Stimulated activated CD4-positive, alpha-beta T cell treated with anti-CD3 and anti-CD28 coated beads, Interleukin-12 subunit alpha, Interleukin-12 subunit beta, amount 100 ng/mL, for 48 hours (primary cell): ENCODE data around the gene FUT3.
A peak's percentile ranks its signal among the peaks of the same experiment; 100 is the strongest.

Experiments
- DNase-seq, 3 donors: peaks; one replicate each; pipeline ENCODE4 v3.0.0-alpha.2; 2020; ENCODE audit warnings: low read depth in 2 of 3, low spot score in 1 of 3

The FUT3 gene

DNA sequence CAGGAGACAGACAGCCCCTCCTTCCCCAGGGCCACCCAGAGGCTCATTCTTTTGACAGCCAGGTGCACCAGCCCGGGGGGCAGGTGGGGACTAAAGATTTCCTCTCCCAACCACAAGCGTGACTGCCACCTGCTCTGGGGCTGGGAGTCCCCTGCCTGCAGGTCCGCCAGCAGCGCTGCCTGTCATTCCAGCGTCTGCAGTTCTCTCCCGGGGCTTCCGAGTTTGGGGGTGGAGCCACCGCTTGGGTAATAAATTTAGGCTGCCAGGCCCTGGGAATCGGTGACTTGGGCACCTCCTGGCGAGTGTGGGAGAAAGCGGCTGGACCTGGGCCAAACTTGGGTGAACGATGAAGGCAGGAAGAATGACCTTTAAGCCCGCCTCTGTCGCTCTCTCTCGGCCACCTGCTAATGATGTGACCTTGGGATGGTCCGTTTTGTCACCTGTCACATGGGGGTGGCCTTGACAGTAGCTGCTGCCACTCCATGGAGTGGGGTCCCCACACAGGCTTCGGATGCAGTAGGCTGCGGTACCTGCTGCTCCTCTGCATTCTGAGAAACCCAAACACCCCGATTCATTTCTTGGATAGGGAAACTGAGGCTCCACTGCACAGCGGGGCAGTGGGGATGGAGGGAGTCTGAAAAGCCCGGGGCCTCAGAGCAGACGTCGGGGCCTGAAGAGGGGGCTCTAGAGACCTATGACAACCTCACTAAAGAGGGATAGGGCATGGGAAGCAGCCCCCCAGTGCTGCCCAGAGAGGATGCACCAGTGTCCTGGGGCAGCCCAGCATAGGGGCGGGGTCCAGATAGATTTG lies 24.5 kb downstream of the FUT3 start:
- no peak for DNase-seq

DNA sequence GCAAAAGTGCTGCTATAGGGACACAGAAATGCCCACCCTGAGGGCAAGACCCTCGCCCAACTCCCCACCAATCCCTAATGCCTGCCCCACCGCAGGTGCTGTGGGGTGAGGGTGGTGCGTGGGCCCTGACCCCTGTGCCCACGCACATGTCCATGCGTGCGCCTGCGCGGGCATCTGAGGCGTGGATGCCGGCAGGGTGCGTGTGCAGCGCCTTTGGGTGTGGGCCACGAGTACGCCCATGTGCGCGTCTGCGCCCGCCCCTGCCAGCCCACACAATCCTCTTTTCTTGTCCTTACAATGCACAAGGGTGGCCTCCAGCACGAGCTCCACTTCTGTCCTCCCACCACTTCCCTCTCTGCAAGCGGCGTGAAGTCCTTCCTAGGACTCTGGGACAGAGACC lies 26.1 kb downstream of the FUT3 start:
- DNase-seq = no peak

DNA sequence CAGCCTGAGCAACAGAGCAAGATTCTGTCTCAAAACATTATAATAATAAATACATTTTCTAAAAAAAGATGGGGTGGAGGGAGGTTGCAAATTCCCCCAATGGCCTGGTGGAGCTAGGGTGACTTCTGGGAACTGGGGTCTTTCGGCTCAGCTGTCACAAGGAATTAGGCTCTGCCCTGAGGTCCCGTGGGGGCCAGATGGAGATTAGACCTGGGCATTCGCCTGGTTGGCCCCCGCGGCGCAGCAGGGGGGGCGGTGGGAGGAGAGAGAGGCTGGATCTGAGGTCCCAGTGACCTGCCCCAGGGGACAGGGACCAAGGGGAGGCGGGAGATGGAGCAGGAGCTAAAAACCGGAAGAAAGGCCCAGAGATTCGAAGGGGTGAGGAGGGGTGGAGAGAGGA lies 26.5 kb downstream of the FUT3 start:
- DNase-seq = no peak

DNA sequence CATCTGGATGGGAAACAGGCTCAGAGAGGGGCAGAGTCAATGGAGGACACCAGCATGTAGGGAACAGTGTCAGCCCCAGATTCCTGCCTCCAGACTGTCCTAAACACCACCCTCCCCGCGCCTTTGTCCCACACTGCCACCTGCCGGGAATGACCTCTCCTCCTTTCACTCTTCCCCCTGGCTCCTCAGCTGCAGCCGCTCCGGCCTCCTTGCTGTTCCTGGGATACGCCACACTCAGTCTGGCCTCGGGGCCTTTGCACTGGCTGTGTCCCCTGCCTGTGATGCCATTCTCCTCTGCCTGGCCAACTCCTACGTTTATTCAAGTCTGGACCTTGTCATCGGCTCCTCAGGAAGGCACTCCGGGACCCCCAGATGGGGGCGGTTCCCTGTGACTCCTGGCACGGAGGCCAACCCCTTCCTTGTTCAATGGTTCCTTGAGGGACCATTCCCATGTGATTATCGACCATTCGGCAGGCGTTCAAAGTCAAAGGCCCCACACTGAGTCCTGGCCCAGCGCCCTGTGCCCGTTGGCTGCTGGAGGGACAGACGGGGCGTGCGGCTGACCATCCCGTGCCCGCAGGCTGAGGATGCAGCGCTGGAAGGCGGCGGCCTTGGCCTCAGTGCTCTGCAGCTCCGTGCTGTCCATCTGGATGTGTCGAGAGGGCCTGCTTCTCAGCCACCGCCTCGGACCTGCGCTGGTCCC lies 27.5 kb downstream of the FUT3 start:
- DNase-seq = no peak

DNA sequence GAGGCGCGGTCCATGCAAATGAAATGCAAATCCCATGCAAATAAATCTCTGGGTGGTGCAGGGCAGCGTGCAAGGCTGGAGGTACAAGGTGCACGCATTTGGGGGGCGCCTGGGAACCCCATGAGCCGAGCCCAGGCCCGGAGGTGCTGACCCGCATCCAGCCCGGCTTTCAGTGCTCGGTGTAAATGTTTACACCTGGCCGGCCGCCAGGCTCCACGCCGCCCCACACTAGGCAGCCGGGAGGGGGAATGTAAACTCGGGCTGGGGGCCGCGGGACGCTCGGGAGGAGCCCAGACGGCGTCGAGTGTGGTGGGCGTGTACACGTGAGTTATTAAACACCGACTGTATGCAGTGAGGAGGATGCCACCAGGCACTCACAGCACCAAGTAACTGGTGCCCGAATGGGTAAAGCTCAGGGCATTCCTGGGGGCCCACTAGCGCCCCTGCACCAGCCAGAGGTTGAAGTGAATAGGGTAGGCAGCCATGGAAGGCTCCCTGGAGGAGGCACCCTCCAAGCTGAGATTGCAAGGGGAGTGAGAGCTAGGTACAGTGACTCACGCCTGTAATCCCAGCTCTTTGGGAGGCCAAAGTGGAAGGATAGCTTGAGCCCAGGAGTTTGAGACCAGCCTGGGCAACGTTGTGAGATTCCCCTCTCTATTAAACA lies 28.9 kb downstream of the FUT3 start:
- DNase-seq = no peak

DNA sequence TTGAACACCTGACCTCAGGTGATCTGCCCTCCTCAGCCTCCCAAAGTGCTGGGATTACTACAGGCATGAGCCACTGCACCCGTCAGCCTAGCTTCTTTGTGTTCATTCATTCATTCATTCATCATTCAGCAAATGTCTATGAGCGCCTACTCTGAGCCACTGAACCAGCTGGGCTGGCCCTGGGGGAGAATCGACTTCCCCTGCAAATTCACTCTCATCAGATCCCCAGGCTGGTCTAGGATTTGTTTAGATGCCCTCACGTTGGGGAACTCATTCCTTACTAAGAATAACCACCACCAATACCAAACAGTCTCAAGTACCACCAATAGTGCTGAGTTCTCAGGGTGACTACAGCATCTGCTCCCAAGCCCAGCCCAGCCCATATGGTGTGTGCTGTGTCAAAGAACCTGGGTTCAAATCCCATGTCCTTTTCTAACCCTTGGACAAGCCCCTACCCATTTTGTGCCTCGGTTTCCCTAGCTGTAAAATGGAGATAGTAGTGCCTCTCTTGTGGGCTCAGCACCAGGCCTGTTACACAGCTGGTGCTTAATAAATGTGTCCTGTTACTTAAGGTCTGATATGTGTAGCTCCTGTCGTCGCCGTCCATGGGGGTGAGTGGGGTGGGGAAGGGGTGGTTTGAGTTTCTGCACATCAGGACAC lies 29.6 kb downstream of the FUT3 start:
- DNase-seq = no peak

DNA sequence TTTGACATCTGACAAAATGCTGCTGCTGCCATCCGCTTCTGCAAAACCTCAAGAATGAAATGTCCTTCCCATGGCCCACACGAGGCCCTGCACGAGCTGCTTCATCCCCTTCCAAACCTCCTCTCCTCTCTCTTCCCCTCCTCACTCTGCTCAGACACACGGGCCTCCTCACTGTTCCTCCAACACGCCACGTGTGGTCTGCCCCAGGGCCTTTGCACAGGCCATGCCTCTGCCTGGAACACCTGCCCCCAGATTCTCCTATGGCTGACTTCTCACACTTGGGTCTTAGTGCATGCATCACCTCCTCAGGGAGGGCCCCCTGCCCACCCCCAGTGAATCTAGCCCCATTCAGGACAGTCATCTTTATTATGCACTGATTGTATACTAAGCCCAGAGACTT lies 30.5 kb downstream of the FUT3 start:
- DNase-seq = no peak

DNA sequence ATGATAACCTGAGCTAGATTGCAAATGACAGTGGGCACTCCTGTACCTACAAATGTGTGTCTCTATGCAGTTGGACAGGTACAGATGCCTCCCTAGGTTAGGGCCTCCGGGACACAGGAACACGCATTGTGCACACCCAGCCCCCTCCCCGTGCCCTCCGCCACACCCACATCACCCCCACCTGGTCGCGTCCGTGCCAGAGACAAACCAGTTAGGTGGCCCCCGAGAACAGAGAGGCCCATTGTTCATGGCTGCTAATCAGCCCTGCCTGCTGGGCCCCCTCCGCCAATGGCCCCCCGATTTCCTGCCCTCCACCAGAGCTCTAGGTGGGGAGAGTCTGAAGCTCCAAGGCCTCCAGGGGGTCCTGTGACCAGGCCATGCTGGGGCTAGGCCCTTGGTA lies 32.7 kb downstream of the FUT3 start:
- no peak for DNase-seq

DNA sequence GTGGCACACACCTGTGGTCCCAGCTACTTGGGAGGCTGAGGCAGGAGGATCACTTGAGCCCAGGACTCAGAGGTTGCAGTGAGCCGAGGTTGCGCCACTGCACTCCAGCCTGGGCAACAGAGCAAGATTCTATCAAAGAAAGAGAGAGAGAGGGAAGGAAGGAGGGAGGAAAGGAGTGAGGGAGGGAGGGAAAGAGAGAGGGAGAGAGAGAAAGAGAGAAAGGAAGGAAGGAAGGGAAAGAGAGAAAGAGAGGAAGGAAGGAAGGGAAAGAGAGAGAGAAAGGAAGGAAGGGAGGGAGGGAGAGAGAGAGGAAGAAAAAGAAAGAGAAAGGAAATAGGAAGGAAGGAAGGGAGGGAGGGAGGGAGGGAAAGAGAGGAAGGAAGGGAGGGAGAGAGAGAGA lies 34.0 kb downstream of the FUT3 start:
- no peak for DNase-seq

DNA sequence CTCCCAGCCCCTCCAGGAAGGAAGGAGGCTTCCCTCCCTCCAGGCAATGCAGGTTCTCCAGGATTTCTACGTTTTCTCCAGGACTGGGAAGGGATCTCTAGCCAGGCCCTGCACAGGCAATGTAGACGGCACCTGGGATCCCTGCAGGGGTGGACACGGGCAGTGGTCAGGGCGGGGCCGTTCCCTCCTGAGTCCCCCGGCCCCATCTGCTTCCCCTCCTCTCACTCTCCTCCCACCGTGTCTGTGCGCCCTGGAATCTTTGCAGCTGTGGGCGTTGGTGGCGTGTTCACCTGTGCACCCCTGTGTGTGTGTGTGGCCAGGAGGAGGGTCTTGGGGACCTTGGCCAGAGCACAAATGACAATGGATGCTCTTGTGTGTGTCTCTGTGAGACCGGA lies 36.4 kb downstream of the FUT3 start:
- no peak for DNase-seq

DNA sequence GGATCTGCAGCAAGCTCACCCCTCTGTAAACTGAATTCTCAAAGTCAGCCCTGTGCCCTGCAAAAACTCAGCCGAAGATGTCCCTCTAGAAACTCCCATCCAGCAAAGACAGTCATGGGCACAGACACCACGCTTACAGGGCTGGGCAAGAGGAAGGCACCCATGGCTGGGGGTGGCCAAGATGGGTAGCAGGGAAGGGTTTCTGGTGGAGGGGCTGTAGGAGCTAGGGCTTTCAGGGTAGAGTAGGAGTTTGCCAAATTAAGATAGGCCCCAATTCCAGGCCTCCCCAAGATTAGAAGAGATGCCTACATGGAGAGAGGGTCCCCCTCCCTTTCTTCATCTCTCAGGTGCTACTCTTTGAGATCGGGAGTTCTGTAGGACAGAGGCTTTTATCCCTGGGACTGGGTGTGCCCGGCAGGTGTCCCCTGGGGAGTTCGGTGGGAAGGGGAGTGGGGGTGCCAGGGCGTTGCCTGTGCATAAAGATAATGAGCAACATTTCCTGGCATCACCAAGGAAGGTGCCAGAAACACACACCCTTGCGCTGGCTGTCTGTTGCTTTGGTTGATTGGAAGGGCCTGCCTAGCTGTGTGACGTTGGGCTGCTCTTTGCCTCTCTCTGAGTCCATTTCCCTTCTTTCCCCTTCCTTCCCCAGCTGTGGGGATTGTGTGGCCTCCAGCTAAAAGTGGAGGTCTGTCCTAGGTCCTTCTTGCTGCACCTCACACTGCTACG lies 37.0 kb downstream of the FUT3 start:
- DNase-seq = no peak

DNA sequence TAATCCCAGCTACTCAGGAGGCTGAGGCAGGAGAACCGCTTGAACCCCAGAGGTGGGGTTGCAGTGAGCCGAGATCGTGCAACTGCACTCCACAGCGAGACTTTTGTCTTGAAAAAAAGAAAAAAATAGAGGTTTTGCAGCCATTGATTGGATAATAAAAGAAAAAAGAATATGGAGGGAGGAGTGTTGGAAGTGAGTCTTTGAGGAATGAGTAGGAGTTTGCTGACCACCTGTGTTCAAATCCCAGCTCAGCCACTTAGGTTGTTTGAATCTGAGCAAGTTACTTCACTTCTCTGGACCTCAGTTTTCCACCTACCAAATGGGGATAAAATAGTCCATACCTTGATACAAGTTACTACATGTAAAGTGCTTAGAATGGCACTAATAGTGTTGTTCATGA lies 40.1 kb downstream of the FUT3 start:
- DNase-seq = no peak

DNA sequence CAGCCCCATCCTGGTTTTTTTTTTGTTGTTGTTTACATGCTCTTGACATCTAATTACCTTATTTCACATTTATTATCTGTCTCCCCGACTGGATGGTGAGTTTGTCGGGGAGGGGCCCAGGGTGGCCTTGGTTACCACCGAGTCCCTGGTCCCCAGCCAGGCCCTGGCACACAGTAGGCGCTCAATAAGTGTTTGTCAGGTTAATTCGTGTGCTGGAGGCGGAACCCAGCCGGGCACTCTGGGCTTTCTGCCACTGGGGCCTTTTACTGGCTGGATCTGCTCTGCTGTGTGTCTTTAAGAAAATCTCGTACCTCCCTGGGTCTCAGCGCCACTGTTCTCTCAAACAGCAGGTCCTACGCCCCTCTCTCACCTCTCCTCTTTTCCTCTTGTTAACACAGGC lies 41.8 kb downstream of the FUT3 start:
- DNase-seq = no peak

DNA sequence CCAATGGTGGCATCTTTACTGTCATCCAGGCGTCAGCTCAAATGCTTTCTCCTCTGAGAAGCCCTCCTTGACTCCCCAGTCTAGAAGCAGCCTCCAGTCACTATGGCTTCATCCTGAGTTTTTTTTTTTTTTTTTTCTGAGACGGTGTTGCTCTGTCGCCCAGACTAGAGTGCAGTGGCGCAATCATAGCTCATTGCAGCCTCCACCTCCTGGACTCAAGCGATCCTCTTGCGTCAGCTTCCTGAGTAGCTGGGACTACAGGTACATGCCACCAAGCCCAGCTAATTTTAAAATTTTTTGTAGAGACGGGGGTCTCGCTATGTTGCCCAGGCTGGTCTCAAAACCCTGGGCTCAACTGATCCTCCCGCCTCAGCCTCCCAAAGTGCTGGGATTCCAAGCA lies 42.2 kb downstream of the FUT3 start:
- DNase-seq = no peak

DNA sequence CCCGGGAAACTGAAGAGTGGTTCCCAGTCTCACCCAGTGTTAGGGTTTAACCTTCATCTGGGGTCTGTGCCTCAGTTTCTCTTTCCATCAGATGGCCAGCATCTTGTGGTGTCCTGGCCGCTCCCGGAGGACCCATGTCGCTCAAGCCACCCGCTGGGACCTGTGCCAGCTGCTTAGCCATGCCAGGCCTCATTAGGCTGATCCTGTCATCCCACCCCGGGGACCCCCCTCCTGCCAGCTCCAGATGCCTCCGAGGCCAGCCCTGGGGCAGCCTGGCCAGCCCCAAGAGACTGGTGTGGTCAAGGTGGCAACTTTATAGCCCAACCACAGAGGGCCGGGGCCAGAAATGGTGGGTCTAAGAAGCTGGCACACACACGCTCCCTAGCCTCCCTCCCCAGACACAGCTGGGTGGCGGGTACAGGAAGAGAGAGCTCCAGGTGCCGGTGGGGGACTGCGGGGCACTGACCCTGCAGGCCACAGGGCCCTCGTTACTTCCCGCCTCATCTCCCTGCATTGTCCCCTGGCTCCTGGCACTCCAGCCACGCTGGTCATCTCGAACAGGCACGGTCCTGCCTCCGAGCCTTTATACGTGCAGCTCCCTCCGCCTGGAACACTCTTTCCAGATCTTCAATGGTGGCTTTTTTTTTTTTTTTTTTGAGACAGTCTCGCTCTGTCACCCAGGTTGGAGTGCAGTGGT lies 43.0 kb downstream of the FUT3 start:
- DNase-seq = no peak

DNA sequence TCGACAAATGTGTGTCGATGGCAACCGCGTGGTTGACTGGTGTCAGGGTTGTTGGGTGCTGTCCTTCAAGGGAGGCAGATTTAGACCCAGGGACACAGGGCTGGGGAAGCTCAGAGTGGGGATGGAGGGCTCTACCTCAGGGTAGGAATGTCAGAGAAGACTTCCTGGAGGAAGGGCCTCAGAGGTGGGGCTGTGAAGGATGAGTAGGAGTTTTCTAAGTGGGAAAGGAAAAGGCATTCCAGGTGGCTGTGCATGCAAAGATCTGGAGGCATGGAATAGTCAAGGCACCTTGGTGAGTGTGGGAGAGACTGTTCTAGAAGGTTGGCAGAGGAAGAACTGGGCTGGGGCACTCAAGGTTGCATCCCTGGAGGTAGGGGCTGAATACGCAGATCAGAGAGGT lies 44.3 kb downstream of the FUT3 start:
- no peak for DNase-seq

DNA sequence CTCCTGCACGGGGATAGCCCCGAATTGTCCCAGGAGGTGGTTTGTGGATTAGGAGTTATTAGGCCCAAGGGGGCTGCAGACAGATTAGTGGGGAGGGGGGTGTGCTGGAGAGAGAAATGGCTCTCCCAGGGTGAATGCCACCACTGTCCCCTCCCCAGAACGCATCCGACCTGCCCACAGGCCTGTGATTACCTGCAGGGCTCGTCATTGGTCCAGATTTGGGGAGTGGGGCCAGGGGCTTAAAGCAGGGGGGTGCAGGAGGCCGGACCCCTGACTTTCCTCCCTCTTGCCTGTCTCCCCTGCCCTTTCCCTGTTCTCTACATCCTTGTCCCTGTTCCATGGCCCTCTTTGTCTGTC lies 45.1 kb downstream of the FUT3 start:
- DNase-seq = no peak

DNA sequence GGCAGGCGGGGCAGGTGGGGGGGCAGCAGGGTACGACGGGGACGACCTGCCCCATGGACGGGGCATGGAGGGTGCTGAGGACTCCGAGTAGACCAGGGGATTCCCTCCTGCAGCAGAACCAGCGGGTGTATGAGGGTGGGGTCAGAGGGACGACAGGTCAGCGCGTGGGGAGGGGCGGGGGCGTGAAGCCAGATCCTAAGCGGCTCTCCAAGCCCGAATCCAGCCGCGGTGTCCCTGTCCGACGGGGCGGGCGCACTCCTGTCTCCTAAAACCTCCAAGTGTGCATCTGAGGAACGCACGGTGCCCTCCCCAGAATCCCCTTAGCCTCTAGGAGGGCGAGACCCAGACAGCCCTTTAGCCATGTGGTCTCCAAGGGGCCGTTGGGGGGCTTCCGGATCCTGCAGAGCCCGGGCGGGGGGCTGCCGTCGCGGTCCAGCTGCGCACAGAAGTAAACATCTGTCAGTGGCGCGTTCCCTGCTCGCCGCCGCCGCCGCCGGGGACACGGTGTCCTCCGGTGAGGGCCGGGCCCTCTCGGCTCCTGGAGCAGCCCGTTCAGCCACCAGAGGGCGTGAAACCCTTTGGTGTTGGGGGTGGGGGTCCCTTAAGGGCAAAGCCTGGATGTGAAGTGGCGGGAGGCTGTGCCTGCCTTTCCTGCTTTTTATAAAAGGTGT lies 45.7 kb downstream of the FUT3 start:
- DNase-seq = peak in 2 of 3 donors; percentile 41 to 54

DNA sequence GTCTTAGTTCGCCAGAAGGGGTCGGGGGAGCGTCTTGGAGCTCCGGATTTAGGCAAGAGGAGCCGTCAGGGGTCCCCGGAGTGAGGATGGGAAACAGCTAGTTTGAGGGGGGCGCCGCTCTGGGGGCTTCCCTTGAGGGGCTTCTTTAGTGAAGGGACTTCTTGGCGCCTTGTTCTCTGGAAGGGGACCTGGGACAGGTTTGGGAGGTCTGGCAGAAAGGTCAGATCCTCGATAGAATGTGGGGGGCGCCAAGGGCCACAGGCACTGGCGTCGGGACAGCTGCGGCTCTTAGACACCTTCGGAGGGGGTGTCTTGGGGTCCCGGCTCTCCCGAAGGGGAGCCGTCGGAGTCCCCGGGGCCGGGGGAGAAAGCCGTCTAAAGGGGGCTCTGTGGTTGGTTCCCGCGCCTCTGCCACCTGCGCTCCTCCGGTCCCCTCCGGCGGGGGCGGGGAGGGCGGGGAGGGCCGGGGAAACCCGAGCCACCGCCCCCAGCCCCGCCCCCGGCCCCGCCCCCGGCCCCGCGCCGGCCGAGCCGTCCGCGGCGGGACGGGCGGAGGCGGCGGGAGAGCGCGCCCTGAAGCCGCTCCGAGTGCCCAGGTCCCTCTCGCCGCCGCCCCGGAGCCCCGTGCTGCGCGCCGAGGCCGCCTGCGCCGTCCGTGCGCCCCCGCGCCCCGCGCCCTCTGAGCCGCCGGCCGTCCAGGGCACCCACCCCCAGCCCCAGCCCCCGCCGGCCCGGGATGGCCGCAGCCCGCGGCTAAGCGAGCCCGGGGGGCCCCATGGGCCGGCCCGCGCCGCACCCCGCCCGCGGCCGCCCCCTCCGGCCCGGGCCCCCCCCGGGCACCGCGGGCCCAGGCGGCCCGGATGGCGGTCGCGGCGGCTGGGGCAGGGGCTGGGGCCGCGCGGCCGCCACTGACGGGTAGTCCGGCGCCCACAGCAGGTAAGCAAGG lies 46.5 kb downstream of the FUT3 start, which contains the start of gene NRTN:
NRTN (plus strand) TSS at position 552 of the 946 bp plus-strand sequence. CDS start 19,099 bp downstream, outside the sequence.
- no peak for DNase-seq
